GM06990 (cell line): Measurements from ENCODE around the gene ACKR3.

ENCODE experiments used
- DNase-seq: peaks from one replicate; pipeline ENCODE4 v3.0.0-alpha.2; 2011; ENCODE audit not compliant: insufficient read length; ENCODE audit errors: extremely low read depth
- H3K27me3 ChIP-seq: replicated peaks from 2 replicates; pipeline ENCODE4 v1.6.0; 2011; ENCODE audit warnings: low read length; ENCODE audit not compliant: control insufficient read depth, insufficient read depth
- H3K36me3 ChIP-seq: 2 replicates; pipeline ENCODE4 v1.5.1; 2011; ENCODE audit warnings: low read length; ENCODE audit not compliant: control insufficient read depth, insufficient read depth
- H3K4me3 ChIP-seq: replicated peaks from 2 replicates; pipeline ENCODE4 v1.5.1; 2011; ENCODE audit warnings: low read depth, mild to moderate bottlenecking, control low read depth, low read length
- TF ChIP-seq, protein P1 (sequence below): IDR thresholded peaks from 2 replicates; pipeline ENCODE4 v1.5.1; 2011; ENCODE audit warnings: low read length, control low read depth, mild to moderate bottlenecking, inconsistent platforms; ENCODE audit not compliant: insufficient read depth, poor library complexity, severe bottlenecking

Gene ACKR3

DNA sequence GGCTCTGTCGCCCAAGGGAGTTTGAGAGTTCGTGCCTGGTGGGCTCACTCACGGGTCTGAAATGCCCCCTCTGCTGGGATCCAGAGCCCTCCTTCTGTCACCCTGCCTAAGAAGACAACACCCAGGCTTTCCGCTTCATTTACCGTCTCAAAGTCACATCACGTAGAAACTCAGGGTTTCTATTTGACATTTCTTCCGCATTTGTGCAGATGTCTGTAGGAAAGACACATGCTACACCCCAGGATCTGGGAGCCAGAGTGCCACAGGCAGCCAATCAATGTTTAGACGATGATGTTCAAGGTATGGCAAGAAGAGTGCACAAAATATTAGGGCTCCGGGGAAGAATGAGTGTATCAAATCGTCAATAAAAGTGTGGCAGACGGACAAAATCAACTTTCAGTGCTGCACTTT, 24.4 kb upstream of the ACKR3 start:
- TF ChIP-seq, protein P1, sequence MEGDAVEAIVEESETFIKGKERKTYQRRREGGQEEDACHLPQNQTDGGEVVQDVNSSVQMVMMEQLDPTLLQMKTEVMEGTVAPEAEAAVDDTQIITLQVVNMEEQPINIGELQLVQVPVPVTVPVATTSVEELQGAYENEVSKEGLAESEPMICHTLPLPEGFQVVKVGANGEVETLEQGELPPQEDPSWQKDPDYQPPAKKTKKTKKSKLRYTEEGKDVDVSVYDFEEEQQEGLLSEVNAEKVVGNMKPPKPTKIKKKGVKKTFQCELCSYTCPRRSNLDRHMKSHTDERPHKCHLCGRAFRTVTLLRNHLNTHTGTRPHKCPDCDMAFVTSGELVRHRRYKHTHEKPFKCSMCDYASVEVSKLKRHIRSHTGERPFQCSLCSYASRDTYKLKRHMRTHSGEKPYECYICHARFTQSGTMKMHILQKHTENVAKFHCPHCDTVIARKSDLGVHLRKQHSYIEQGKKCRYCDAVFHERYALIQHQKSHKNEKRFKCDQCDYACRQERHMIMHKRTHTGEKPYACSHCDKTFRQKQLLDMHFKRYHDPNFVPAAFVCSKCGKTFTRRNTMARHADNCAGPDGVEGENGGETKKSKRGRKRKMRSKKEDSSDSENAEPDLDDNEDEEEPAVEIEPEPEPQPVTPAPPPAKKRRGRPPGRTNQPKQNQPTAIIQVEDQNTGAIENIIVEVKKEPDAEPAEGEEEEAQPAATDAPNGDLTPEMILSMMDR = no peak
- no peaks in the 10 kb centered on the region for H3K27me3 ChIP-seq
- 0 out of 2 replicates have a peak overlapping the region, but pooled peaks have one; percentile 15 for H3K4me3 ChIP-seq

DNA sequence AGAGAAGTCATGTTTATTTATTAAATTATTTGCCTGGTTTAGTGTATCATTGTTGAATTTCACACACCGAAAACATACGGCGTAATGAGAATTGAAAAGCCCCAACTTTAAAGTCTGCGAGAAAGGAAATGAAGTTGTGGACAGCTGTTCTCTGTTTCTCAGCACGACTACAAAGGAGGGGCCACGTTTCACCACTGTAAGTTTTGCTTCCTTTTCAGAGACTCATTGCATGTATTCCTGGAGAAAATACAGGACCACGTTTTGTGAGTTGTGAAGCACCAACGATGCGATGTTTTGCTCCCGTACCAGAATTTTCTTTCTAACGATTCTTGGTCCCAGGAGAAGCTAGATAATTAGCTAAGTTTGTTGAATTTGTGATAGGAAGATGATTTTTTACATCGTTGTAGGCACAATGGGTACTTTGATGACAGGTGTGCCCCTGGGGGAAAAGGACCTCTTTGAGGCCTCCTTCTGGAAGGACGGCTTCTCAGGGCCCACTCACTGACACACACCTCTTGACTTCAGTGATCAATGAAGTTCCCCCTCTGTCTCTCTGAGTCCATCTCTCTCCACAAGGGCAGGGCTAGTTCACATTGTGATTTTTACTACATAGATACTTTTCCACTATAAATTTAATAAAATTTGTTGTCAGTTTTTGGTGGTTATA, 23.7 kb upstream of the ACKR3 start:
- TF ChIP-seq, protein P1 = no peak
- no peak overlapping the region for H3K4me3 ChIP-seq
- DNase-seq = peak; percentile 66

More for the DNA sequence above, 24.4 kb upstream of the ACKR3 start:
- DNase-seq = peak; percentile 65
- no peaks in the 10 kb centered on the region for H3K36me3 ChIP-seq

DNA sequence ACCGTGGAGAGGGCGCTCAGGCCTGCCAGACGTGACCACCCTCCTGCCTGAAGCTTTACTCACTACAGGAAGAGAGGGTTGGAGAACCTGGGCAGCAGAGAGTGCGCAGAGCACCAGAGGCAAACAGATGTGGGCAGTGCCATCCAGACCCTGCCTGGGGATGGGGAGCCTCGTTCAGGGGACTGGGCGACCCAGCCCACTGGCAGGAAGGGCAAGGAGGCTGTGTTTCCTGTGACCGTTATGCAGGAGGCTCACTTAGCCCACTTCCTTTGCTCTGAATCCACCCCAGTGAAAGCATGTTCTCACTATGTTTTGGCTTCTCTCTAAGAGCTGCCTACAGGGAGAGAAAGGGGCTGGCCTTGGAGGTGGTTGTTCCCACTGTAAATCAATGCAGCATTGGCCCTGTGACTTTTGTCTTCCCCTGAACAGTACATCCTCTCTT, 23.0 kb upstream of the ACKR3 start:
- no peak overlapping the region for H3K4me3 ChIP-seq

More for the DNA sequence above, 23.7 kb upstream of the ACKR3 start:
- Histone ChIP-seq H3K36me3 (no peaks in the 10 kb centered on the region), H3K27me3 (no peaks in the 10 kb centered on the region)

DNA sequence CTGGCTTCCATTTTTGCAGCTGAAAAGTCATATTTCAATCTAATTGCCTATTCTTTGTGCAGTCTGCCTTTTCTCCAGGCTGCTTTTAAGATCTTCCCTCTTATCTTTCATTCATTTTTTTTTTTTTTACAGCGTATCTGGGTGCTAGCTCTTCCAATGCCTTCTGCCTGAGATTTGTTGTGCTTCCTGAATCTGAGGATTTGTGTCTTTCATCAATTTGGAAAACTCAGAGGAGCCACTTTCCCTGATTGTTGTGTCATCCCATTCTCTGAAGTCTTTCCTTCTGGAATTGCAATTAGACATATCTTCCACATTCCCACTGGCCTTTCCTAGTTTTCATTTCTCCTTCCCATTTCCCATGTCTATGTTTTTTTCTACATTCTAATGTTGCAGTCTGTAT, 21.9 kb upstream of the ACKR3 start:
- H3K4me3 ChIP-seq = no peak overlapping the region
- TF ChIP-seq, protein P1 = no peak
- no peaks in the 10 kb centered on the region for H3K27me3 ChIP-seq
- no peak for DNase-seq
- no peaks in the 10 kb centered on the region for H3K36me3 ChIP-seq

More for the DNA sequence above, 23.0 kb upstream of the ACKR3 start:
- no peaks in the 10 kb centered on the region for H3K27me3 ChIP-seq
- peak; percentile 66 for DNase-seq
- TF ChIP-seq, protein P1 = no peak
- H3K36me3 ChIP-seq = no peaks in the 10 kb centered on the region

DNA sequence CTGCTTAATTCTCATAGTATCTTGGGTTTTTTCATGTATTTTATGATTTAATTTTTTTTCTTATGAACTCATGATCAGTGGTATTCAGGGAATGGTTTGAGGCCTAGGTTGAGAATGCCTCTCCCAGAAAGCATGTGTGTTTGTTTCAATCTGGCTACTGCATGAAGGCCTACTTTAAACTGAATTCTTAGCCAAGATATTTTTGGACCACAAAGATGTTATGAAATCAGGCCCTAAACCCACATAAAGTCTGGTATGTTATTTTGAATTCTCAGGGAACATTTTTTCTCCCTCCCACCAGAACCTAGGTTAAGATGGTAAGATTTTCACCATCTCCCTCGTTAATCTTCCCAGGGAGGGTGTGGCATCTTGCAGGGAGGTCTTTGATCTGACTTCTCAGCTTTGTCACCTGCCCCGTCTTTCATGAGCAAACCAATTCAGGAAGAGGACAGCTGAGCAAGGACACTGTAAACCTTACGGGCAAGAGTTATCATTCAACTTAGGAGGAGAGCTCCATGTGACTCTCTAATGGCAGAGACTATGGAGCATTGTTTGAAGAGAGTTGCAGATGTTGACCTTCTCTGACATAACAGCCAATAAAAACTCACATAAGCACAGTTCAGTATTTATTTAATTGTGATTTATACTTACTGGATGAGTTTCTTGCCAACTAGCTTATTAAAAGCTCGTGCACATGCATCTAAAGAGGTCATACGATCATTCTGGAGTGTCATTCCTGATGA, 21.3 kb upstream of the ACKR3 start:
- Histone ChIP-seq H3K27me3 (no peaks in the 10 kb centered on the region), H3K4me3 (no peak overlapping the region), H3K36me3 (no peaks in the 10 kb centered on the region)
- TF ChIP-seq, protein P1 = no peak
- no peak for DNase-seq
